ENCODE measurements around the gene IL22RA2.

GRCh38 chr6:137117581-137117980 is 55.9 kb downstream of the IL22RA2 start:
- TF ChIP-seq CTCF (IDR thresholded peaks at IDR 0.05) = no peak
- no peak for TF ChIP-seq EP300 (IDR thresholded peaks at IDR 0.05)
- TF ChIP-seq POLR2A (IDR thresholded peaks at IDR 0.05) = no peak

All from tibial nerve (tissue), 4 donors.